ENCODE measurements around the gene PPFIA3. TPM values are rescaled to one million over a fixed set of nuclear protein-coding genes. Genes with fewer than 3 reads are reported as not detected.

The PPFIA3 gene
- total and polyA plus RNA-seq, 2 experiments from 2014 or later: 25.4 to 29.7 TPM

- no peak for ATAC-seq
- 0 out of 2 replicates have a peak, but pooled peaks cover 2% of the 10 kb centered on the region for H3F3A ChIP-seq (replicated peaks; ENCODE audit: low read depth)
- H3K4me3 Mint-ChIP-seq: no peak overlapping the region; the same call in 2 of the 3 replicates
- H2AFZ ChIP-seq: no peak overlapping the region
- H3K36me3 Mint-ChIP-seq (ENCODE audit: low read depth): no peaks in the 10 kb centered on the region
- H3K4me1 Mint-ChIP-seq: peaks cover 6% of the 10 kb centered on the region; the same call in 2 of the 3 replicates
- H3K27ac Mint-ChIP-seq: no peak overlapping the region
- H3K79me2 ChIP-seq (replicated peaks; ENCODE audit: insufficient read depth): no peaks in the 10 kb centered on the region
- 0 out of 2 replicates have a peak, but pooled peaks cover 12% of the 10 kb centered on the region for H3K27me3 ChIP-seq (ENCODE audit: insufficient read depth)
- no peaks in the 10 kb centered on the region for H4K20me1 ChIP-seq (replicated peaks; ENCODE audit: insufficient read depth)
- no peaks in the 10 kb centered on the region for H3K9me3 Mint-ChIP-seq
- no peak overlapping the region for H3K27ac ChIP-seq (ENCODE audit: low read depth)
- no peaks in the 10 kb centered on the region for H3K36me3 ChIP-seq (ENCODE audit: insufficient read depth)
- peaks cover 7% of the 10 kb centered on the region; the same call in 1 of the 2 replicates for H3K4me1 ChIP-seq (ENCODE audit: insufficient read depth)
- no peak overlapping the region for H3K4me3 ChIP-seq
- H3K27me3 Mint-ChIP-seq (ENCODE audit: insufficient read depth, low read depth, poor library complexity): peaks cover 2% of the 10 kb centered on the region
- DNase-seq (ENCODE audit: low spot score): no peak
- no peaks in the 10 kb centered on the region for H3K9me2 ChIP-seq (ENCODE audit: insufficient read depth)
- no peak for TF ChIP-seq NANOG (IDR thresholded peaks at IDR 0.05; ENCODE audit: borderline replicate concordance)
- TF ChIP-seq, protein P1, sequence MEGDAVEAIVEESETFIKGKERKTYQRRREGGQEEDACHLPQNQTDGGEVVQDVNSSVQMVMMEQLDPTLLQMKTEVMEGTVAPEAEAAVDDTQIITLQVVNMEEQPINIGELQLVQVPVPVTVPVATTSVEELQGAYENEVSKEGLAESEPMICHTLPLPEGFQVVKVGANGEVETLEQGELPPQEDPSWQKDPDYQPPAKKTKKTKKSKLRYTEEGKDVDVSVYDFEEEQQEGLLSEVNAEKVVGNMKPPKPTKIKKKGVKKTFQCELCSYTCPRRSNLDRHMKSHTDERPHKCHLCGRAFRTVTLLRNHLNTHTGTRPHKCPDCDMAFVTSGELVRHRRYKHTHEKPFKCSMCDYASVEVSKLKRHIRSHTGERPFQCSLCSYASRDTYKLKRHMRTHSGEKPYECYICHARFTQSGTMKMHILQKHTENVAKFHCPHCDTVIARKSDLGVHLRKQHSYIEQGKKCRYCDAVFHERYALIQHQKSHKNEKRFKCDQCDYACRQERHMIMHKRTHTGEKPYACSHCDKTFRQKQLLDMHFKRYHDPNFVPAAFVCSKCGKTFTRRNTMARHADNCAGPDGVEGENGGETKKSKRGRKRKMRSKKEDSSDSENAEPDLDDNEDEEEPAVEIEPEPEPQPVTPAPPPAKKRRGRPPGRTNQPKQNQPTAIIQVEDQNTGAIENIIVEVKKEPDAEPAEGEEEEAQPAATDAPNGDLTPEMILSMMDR (conservative IDR thresholded peaks at IDR 0.05; ENCODE audit: low read depth in 2 of 2): no peak
- no peak for TF ChIP-seq EZH2phosphoT487 (IDR thresholded peaks at IDR 0.05; ENCODE audit: unreplicated experiment)
- TF ChIP-seq, protein P2, sequence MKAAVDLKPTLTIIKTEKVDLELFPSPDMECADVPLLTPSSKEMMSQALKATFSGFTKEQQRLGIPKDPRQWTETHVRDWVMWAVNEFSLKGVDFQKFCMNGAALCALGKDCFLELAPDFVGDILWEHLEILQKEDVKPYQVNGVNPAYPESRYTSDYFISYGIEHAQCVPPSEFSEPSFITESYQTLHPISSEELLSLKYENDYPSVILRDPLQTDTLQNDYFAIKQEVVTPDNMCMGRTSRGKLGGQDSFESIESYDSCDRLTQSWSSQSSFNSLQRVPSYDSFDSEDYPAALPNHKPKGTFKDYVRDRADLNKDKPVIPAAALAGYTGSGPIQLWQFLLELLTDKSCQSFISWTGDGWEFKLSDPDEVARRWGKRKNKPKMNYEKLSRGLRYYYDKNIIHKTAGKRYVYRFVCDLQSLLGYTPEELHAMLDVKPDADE (IDR thresholded peaks at IDR 0.05): no peak
- TF ChIP-seq, protein P3, sequence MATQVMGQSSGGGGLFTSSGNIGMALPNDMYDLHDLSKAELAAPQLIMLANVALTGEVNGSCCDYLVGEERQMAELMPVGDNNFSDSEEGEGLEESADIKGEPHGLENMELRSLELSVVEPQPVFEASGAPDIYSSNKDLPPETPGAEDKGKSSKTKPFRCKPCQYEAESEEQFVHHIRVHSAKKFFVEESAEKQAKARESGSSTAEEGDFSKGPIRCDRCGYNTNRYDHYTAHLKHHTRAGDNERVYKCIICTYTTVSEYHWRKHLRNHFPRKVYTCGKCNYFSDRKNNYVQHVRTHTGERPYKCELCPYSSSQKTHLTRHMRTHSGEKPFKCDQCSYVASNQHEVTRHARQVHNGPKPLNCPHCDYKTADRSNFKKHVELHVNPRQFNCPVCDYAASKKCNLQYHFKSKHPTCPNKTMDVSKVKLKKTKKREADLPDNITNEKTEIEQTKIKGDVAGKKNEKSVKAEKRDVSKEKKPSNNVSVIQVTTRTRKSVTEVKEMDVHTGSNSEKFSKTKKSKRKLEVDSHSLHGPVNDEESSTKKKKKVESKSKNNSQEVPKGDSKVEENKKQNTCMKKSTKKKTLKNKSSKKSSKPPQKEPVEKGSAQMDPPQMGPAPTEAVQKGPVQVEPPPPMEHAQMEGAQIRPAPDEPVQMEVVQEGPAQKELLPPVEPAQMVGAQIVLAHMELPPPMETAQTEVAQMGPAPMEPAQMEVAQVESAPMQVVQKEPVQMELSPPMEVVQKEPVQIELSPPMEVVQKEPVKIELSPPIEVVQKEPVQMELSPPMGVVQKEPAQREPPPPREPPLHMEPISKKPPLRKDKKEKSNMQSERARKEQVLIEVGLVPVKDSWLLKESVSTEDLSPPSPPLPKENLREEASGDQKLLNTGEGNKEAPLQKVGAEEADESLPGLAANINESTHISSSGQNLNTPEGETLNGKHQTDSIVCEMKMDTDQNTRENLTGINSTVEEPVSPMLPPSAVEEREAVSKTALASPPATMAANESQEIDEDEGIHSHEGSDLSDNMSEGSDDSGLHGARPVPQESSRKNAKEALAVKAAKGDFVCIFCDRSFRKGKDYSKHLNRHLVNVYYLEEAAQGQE (IDR thresholded peaks at IDR 0.05; ENCODE audit: unreplicated experiment): no peak
- TF ChIP-seq EZH2 (IDR thresholded peaks at IDR 0.05; ENCODE audit: low read depth, unreplicated experiment): no peak
- TF ChIP-seq CREB1 (CRISPR knock-in tag; IDR thresholded peaks at IDR 0.05; ENCODE audit: low read depth): no peak
- H3K4me2 ChIP-seq: no peak overlapping the region
Measured at GRCh38 chr19:49167857-49168409, 48.6 kb downstream of the PPFIA3 start.

GRCh38 chr19:49168421-49168820, 49.1 kb downstream of the PPFIA3 start:
- no peak for ATAC-seq
- H3K36me3 Mint-ChIP-seq (ENCODE audit: low read depth): no peaks in the 10 kb centered on the region
- H3K27ac Mint-ChIP-seq: no peak overlapping the region
- TF ChIP-seq EZH2phosphoT487 (IDR thresholded peaks at IDR 0.05; ENCODE audit: unreplicated experiment) (no peak), NANOG (IDR thresholded peaks at IDR 0.05; ENCODE audit: borderline replicate concordance) (no peak), STAT1 (IDR thresholded peaks at IDR 0.05; ENCODE audit: unreplicated experiment) (no peak), ZNF114 (CRISPR knock-in tag; IDR thresholded peaks at IDR 0.05) (no peak), CREB1 (CRISPR knock-in tag; IDR thresholded peaks at IDR 0.05; ENCODE audit: low read depth) (no peak), JUNB (IDR thresholded peaks at IDR 0.05; ENCODE audit: unreplicated experiment) (no peak), EZH2 (IDR thresholded peaks at IDR 0.05; ENCODE audit: low read depth, unreplicated experiment) (no peak), ZNF331 (CRISPR knock-in tag; IDR thresholded peaks at IDR 0.05; ENCODE audit: low read depth) (no peak), POLR2AphosphoS5 (IDR thresholded peaks at IDR 0.05; ENCODE audit: low read depth) (no peak)
- TF ChIP-seq, protein P2 (IDR thresholded peaks at IDR 0.05): no peak
- TF ChIP-seq, protein P1 (conservative IDR thresholded peaks at IDR 0.05; ENCODE audit: low read depth in 2 of 2): no peak

More at GRCh38 chr19:49168421-49168820, 49.1 kb downstream of the PPFIA3 start:
- Histone ChIP-seq H3K36me3 (ENCODE audit: insufficient read depth) (no peaks in the 10 kb centered on the region), H3K9me2 (ENCODE audit: insufficient read depth) (no peaks in the 10 kb centered on the region), H3K27me3 (ENCODE audit: insufficient read depth) (0 out of 2 replicates have a peak, but pooled peaks cover 12% of the 10 kb centered on the region), H3K27ac (ENCODE audit: low read depth) (no peak overlapping the region), H4K20me1 (replicated peaks; ENCODE audit: insufficient read depth) (no peaks in the 10 kb centered on the region), H3K4me1 (ENCODE audit: insufficient read depth) (peaks cover 7% of the 10 kb centered on the region; the same call in 1 of the 2 replicates), H3K4me2 (no peak overlapping the region), H2AFZ (no peak overlapping the region), H3F3A (replicated peaks; ENCODE audit: low read depth) (0 out of 2 replicates have a peak, but pooled peaks cover 2% of the 10 kb centered on the region), H3K4me3 (no peak overlapping the region), H3K79me2 (replicated peaks; ENCODE audit: insufficient read depth) (no peaks in the 10 kb centered on the region)
- no peak overlapping the region for H3K4me3 Mint-ChIP-seq
- peaks cover 6% of the 10 kb centered on the region; the same call in 2 of the 3 replicates for H3K4me1 Mint-ChIP-seq
- DNase-seq (ENCODE audit: low spot score): no peak
- peaks cover 2% of the 10 kb centered on the region for H3K27me3 Mint-ChIP-seq (ENCODE audit: insufficient read depth, low read depth, poor library complexity)
- H3K9me3 Mint-ChIP-seq: no peaks in the 10 kb centered on the region
